NCI-H226 (cell line): ENCODE results near the gene OIP5.
A peak's percentile ranks its signal among the peaks of the same experiment; 100 is the strongest.
"Not testable (repeated sequence)": the region's sequence is repeated elsewhere in the genome, so short reads cannot be mapped to it uniquely, and the experiment has no call there.

ENCODE experiments used
- DNase-seq: peaks from one replicate; pipeline ENCODE4 v3.0.0-alpha.2; 2015

OIP5 gene

GRCh38 chr15:41332194-41333025, at the start of gene OIP5, which contains the start of gene NUSAP1:
Gene OIP5, minus strand, starts transcription at chr15:41332591. Its CDS starts 30 bp downstream, at chr15:41332561.
Gene NUSAP1, plus strand, starts transcription at chr15:41332881. Its CDS starts 77 bp downstream, at chr15:41332958.
- DNase-seq = peak; percentile 94

DNA sequence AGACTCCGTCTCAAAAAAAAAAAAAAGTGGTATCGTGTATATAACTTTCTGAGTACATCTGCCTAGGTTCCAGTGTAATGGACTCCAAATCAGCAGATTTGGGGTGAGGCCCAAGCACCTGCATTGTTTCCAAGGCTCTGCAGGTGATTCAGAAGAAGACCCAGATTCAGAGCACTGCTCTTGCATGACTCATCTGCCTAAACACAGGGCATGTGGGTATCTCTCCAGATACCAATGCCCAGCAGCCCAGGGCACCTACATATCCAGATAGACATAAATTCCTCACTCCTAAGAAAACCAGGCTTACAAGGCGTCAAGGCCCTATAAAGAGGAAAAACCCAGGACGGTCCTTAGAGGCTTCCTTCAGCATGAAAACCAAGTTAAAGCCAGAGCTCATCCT, 45.6 kb upstream of the OIP5 start:
- DNase-seq = no peak

GRCh38 chr15:41367418-41367817, 35.0 kb upstream of the OIP5 start:
- DNase-seq = no peak

DNA sequence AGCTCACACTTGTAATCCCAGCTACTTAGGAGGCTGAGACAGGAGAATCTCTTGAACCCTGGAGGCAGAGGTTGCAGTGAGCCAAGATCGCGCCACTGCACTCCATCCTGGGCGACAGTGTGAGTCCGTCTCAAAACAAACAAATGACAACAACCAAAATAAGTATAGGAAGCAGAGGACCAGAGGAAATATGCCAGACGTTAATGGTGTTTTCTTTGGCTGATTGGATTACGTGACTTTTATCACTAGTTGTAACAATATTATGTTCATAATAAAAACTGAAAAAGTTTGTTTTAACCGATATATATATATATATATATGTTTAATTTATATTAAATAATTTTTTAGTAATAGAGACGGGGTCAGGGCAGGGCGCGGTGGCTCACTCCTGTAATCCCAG, 22.0 kb upstream of the OIP5 start:
- DNase-seq = no peak

- no peak for DNase-seq
Observed at GRCh38 chr15:41350057-41350717, 17.8 kb upstream of the OIP5 start.

GRCh38 chr15:41347236-41347635, 14.8 kb upstream of the OIP5 start:
- no peak for DNase-seq

- DNase-seq = no peak
Observed at GRCh38 chr15:41341519-41341918, 9.1 kb upstream of the OIP5 start.

GRCh38 chr15:41340189-41340695, 7.9 kb upstream of the OIP5 start:
- no peak for DNase-seq

GRCh38 chr15:41337631-41338522, 5.5 kb upstream of the OIP5 start:
- no peak for DNase-seq

- no peak for DNase-seq
Observed at GRCh38 chr15:41337047-41337446, 4.7 kb upstream of the OIP5 start.

DNA sequence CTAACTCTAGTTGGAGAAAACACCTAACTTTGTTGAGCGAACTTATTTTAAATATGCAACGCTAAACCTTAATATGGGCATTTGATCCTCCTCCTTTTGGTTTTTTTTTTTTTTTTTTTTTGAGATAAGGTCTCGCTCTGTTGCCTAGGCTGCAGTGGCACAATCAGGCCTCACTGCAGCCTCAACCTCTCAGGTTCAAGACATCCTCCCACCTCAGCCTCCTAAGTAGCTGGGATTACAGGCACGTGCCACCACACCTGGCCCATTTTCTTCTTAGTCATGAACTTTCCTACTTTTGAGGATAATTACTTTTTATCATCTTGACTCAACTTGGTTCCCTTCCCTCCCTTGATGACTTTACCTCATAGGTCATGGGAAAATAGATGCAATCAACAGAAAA, 4.2 kb upstream of the OIP5 start:
- DNase-seq = no peak

- no peak for DNase-seq
Observed at GRCh38 chr15:41334293-41335120, 2.1 kb upstream of the OIP5 start.

GRCh38 chr15:41333026-41333562, 703 bp upstream of the OIP5 start:
- DNase-seq = no peak

DNA sequence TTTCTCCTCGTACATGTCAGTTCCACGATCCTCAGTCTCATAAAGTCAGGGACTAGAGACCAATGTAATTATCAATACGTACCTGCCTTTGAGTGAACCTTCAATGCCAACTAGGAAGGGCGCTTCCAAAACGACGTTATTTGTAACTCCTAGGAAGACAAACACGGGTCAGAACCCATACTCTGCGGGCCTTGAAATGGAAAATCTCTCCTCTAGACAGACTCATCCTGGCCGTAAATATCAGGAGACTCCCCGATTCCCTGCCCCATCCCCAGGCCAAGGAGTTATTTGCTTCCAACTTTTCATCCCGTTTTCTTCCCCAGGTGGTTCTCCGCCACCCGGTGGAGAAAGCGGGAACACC, 578 bp downstream of the OIP5 start:
- peak; percentile 36 for DNase-seq

DNA sequence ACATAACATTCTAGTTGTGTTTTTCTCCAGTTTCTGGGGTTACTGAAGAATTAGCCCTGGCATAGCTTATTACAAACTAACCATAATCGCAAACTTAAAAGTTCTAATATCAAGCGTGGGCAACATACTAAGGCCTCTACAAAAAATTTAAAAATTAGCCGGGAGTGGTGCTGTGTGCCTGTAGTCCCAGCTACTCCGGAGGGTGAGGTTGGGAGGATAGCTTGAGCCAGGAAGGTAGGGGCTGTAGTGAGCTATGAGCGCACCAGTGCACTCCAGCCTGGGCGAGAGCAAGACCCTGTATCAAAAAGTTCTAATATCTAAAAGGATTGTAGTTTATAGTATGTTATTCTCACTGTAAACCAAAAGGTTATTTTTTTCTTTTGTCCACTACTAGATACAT, 1.1 kb downstream of the OIP5 start:
- no peak for DNase-seq

DNA sequence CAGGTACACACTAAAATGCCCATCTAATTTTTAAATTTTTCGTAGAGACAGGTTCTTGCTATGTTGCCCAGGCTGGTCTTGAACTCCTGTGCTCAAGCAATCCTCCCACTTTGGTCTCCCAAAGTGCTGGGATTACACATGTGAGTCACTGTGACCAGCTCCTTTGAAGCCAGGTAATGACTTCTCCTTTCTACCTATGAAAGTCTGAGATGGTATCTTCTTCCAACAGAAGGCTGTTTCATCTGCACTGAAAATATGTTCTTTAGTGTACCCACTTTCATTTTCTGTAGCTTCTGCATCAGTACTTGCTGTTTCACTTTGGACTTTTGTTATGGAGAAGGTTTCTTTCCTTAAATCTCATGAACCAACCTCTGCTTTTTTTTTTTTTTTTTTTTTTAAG, 8.8 kb downstream of the OIP5 start:
- DNase-seq = no peak

GRCh38 chr15:41320805-41321330, 11.5 kb downstream of the OIP5 start:
- not testable (repeated sequence) for DNase-seq

DNA sequence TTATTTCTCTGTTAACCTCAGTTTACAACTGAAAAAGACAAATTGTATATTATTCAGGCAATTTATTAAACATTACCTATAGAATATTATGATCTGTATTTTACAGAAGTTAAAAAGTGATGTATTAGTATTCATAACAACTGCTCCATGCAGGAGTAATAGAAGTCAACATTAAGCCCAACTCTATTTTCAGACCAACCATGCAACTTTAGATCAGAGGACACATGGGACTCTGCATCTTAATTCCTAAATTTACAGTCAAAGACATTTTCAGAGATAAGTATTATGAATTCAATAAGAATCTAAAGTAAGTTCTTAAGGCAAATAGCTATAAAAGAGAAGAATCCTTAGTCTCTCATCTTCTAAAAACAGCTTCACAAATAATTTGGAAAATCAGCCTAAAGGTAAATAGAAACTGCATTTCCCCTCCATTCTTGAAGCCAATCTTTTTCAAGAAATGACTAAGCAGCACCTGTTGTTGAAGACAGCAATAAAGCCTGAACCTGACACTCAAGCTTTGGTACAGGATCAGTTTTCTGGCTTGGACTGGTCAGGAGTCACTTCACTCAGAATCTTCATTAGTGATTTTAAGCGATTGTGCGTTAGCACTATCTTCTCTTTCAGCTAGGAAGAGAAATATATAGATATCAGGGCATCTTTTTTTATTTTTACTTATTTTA, 23.0 kb downstream of the OIP5 start:
- no peak for DNase-seq

DNA sequence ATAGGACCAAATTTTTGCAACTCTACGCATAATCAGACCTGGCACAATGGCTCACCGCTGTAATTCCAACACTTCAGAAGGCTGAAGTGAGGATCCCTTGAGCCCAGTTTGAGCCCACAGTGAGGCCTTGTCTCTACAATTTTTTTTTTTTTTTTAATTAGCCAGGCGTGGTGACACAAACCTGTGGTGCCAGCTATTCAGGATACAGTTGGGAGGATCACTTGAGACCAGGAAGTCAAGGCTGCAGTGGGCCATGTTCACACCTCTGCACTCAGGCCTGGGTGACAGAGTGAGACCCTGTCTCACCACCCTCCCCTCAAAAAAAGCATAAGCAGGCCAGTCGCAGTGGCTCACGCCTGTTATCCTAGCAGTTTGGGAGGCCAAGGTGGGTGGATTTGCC, 24.7 kb downstream of the OIP5 start:
- DNase-seq = no peak

DNA sequence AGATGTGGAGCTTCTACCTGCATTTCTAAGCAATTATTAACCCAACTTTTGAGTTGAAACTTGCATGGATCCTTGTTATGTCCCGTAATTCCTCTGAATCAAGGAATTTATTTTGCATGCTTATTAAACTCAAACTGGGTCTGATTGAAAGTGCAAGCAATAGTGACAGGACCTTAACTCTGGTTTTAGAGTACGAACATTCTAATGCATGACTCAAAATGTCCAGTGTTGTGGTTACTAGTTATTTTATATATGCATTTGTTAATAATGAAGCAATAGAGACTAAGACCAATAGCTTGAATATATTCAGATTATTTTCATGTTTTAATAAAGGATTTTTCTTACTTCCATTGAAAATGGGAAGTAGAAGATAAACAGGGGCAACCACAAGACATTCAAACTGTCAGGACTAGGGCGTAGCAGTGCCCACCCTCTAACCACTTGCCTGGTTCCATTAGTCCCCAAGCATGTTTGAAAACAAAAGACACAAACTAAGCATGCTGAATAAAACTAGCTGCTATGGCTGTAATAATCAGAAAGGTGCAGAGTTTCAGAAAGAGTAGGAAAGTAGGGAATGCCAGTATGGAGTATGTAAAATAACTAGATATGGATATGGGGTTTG, 28.1 kb downstream of the OIP5 start:
- no peak for DNase-seq

DNA sequence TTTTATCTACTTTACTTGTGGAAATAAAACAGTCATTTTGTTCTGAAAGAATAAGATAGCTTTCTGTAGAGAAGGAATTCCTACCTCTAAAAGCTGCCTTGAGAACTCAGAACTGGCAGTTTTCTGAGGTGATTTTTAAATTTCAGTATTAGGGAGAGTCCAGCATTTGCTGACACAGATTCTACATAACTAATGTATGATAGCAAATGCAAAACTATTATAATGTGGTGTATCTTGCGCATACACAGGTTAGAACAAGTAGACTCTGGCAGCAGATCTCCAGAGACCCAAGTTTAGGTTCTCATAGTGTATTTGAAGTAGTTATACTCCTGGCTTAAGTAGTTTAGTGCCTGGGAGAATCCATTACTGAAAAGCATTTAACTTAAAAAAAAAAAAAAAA, 30.8 kb downstream of the OIP5 start:
- DNase-seq = no peak
